ENCODE results near the gene RNF213. TPM values are rescaled to one million over a fixed set of nuclear protein-coding genes. Genes with fewer than 3 reads are reported as not detected.

RNF213 gene
- total and polyA plus RNA-seq, 10 of the 15 experiments (the other 5 are each of a cell fraction or from before 2014, with no cell fraction given) = 18.6 to 145 (median 65.8) TPM

- ChIA-PET POLR2A (no interaction called here), SMC1A (ENCODE audit: uncharacterized antibody, unreplicated experiment) (no interaction called here), RAD21 (ENCODE audit: unreplicated experiment) (interaction anchor here (4.3 kb wide), 1 partner anchor 43 kb away, joined by 10 read pairs; the partner anchor contains the start of genes SGSH and SLC26A11), CTCF (interaction anchor here (1.2 kb wide), 1 partner anchor 161 kb away, joined by 4 read pairs; the partner anchor contains the start of gene GAA)
- Histone ChIP-seq H3K4me3 (peak overlapping the region; percentile 97), H2AFZ (ENCODE audit: control insufficient read depth, low read depth, low read length) (no peak overlapping the region), H3K9ac (ENCODE audit: control insufficient read depth, insufficient read depth, low read length) (peak overlapping the region; percentile 7; the same call in 1 of the 2 replicates), H3K27me3 (replicated peaks in 1 of 2; ENCODE audit: control insufficient read depth in 2 of 2, insufficient read depth in 2 of 2, low read length in 1 of 2) (no peaks in the 10 kb centered on the region), H4K20me1 (ENCODE audit: control insufficient read depth, insufficient read depth) (peaks cover 5% of the 10 kb centered on the region; the same call in 1 of the 2 replicates), H3K27ac (ENCODE audit: control insufficient read depth, insufficient read depth) (peak overlapping the region; percentile 82; the same call in 1 of the 2 replicates), H3K36me3 (ENCODE audit: control insufficient read depth in 2 of 2, insufficient read depth in 2 of 2, low read length in 1 of 2) (peaks cover 0 to 9% of the 10 kb centered on the region in 2 experiments; a peak in 1 of 4 replicates), H3K9me3 (replicated peaks; ENCODE audit: control insufficient read depth, insufficient read depth, low read length) (no peaks in the 10 kb centered on the region), H3K4me2 (ENCODE audit: control insufficient read depth, insufficient read depth) (peak overlapping the region; percentile 56), H3K4me1 (ENCODE audit: control insufficient read depth, insufficient read depth, low read length) (peaks cover 52% of the 10 kb centered on the region), H3K79me2 (ENCODE audit: control insufficient read depth, insufficient read depth, low read length) (peaks cover 52% of the 10 kb centered on the region)
- no peak for ATAC-seq
- no TSS peak for BruUV-seq (replicated peaks)
- no peak for DNase-seq (ENCODE audit: low read depth, low spot score)
- in situ Hi-C loops (cut with MboI) (no loop called here), intact Hi-C loops (cut with micrococcal nuclease; ENCODE audit: unreplicated experiment) (no loop called here)
- no peak for FAIRE-seq
- WGBS (ENCODE audit: insufficient coverage, insufficient replicate concordance, low lambda C conversion rate, missing lambda C conversion rate) = 100% methylated on average over 3 of the region's 3 CpGs
- TF ChIP-seq NBN (IDR thresholded peaks at IDR 0.05) = no peak
- no peak for TF ChIP-seq MXI1 (IDR thresholded peaks at IDR 0.05; ENCODE audit: low read depth, low read length)
- no peak for TF ChIP-seq RAD21 (IDR thresholded peaks at IDR 0.05; ENCODE audit: insufficient read depth, low read depth, low read length)
- TF ChIP-seq FOXM1 (IDR thresholded peaks at IDR 0.05; ENCODE audit: low read depth, low read length) = no peak
- TF ChIP-seq CHD1 (IDR thresholded peaks at IDR 0.05; ENCODE audit: low read depth, low read length) = no peak
- TF ChIP-seq CUX1 (IDR thresholded peaks at IDR 0.05; ENCODE audit: insufficient replicate concordance, low read depth, low read length) = no peak
- no peak for TF ChIP-seq RCOR1 (conservative IDR thresholded peaks at IDR 0.05; ENCODE audit: low read depth, low read length)
- no peak for TF ChIP-seq E2F8 (IDR thresholded peaks at IDR 0.05; ENCODE audit: low read depth, partially characterized antibody)
- no peak for TF ChIP-seq ZNF274 (IDR thresholded peaks at IDR 0.05; ENCODE audit: insufficient read depth, insufficient read length)
- no peak for TF ChIP-seq NKRF (conservative IDR thresholded peaks at IDR 0.05)
- no peak for TF ChIP-seq MAX (IDR thresholded peaks at IDR 0.05; ENCODE audit: low read depth, low read length)
- TF ChIP-seq KLF5 (IDR thresholded peaks at IDR 0.05; ENCODE audit: partially characterized antibody) = no peak
- TF ChIP-seq BACH1 (IDR thresholded peaks at IDR 0.05; ENCODE audit: borderline replicate concordance) = no peak
- no peak for TF ChIP-seq IKZF1 (conservative IDR thresholded peaks at IDR 0.05)
- TF ChIP-seq HDGF (IDR thresholded peaks at IDR 0.05) = no peak
Measured at GRCh38 chr17:80262291-80262690, 1.6 kb downstream of the RNF213 start.

Data from GM12878 (cell line).